ENCODE measurements around the gene DBNL. TPM values are rescaled to one million over a fixed set of nuclear protein-coding genes. Genes with fewer than 3 reads are reported as not detected.

The DBNL gene
- total RNA-seq, 1 experiment from 2014 or later = 85.5 TPM

DNA sequence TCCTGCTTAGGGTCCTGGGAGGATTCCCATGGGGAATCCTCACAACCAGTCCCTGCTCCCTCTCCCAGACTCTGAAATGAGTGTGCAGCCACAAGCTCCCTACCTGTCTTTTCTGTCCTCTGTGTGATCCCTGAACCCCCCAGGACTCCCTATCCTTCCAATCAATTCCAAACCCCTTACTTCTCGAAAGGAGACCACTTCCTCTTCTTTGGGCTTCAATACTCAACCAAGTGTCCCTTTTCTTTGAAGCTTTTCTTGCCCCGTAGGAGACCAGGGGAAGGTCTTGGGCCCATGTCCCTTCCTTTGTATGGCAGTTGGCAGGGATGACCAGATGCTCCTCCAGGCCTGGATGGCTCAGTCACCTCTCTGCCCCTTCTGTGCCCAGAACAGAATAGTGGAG is 61.3 kb downstream of the DBNL start:
- H3K27me3 ChIP-seq (replicated peaks; ENCODE audit: control insufficient read depth, insufficient read depth, low read length) = no peaks in the 10 kb centered on the region; the same call in 1 of the 2 replicates
- ChIA-PET CTCF (no interaction called here), POLR2A (no interaction called here)
- Mint-ChIP-seq H3K9me3 (ENCODE audit: unreplicated experiment) (no peaks in the 10 kb centered on the region), H3K36me3 (ENCODE audit: insufficient read depth, unreplicated experiment) (peaks cover 6% of the 10 kb centered on the region), H3K4me3 (ENCODE audit: unreplicated experiment) (no peak overlapping the region), H3K27me3 (ENCODE audit: insufficient read depth, unreplicated experiment) (no peaks in the 10 kb centered on the region), H3K27ac (ENCODE audit: unreplicated experiment) (no peak overlapping the region), H3K4me1 (ENCODE audit: low read depth, unreplicated experiment) (no peaks in the 10 kb centered on the region)
- DNase-seq = no peak
- H3K4me3 ChIP-seq (ENCODE audit: low read depth, low read length) = no peak overlapping the region
- intact Hi-C loops (cut with micrococcal nuclease; ENCODE audit: unreplicated experiment) = no loop called here
- TF ChIP-seq, protein P1, sequence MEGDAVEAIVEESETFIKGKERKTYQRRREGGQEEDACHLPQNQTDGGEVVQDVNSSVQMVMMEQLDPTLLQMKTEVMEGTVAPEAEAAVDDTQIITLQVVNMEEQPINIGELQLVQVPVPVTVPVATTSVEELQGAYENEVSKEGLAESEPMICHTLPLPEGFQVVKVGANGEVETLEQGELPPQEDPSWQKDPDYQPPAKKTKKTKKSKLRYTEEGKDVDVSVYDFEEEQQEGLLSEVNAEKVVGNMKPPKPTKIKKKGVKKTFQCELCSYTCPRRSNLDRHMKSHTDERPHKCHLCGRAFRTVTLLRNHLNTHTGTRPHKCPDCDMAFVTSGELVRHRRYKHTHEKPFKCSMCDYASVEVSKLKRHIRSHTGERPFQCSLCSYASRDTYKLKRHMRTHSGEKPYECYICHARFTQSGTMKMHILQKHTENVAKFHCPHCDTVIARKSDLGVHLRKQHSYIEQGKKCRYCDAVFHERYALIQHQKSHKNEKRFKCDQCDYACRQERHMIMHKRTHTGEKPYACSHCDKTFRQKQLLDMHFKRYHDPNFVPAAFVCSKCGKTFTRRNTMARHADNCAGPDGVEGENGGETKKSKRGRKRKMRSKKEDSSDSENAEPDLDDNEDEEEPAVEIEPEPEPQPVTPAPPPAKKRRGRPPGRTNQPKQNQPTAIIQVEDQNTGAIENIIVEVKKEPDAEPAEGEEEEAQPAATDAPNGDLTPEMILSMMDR (IDR thresholded peaks at IDR 0.05; ENCODE audit: insufficient read depth in 1 of 2, low read depth in 1 of 2, low read length in 1 of 2, severe bottlenecking in 1 of 2, unreplicated experiment in 1 of 2) = no peak
- no peaks in the 10 kb centered on the region for H3K9me3 ChIP-seq
- BruUV-seq (replicated peaks) = no TSS peak
- no peaks in the 10 kb centered on the region; the same call in 1 of the 2 replicates for H3K4me1 ChIP-seq
- H3K36me3 ChIP-seq (ENCODE audit: control insufficient read depth, insufficient read depth, low read length) = no peaks in the 10 kb centered on the region; the same call in 1 of the 2 replicates

DNA sequence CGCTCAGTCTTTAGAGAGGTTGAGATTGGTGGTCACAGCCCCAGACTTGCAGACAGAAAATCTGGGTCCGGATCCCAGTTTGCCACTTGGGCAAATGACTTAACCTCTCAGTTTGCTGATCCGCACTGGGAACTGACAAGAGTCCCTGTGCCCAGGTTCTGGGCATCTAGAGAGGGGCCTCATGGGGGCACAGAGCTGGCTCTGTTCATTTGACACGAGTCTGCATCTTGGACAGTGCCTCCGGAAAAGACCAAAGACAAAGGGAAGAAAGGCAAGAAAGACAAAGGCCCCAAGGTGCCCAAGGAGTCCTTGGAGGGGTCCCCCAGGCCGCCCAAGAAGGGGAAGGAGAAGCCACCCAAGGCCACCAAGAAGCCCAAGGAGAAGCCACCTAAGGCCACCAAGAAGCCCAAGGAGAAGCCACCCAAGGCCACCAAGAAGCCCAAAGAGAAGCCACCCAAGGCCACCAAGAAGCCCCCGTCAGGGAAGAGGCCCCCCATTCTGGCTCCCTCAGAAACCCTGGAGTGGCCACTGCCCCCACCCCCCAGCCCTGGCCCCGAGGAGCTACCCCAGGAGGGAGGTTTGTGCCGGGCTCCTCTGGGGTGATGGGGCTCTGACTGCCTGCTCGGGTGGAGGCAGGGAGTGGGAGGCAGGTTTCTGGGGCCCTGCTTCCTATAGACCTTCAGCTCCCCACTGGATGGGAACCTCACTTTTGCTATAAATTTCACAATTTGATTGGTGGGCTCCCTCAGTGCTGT is 62.0 kb downstream of the DBNL start:
- Mint-ChIP-seq H3K9me3 (ENCODE audit: unreplicated experiment) (no peaks in the 10 kb centered on the region), H3K27me3 (ENCODE audit: insufficient read depth, unreplicated experiment) (no peaks in the 10 kb centered on the region), H3K27ac (ENCODE audit: unreplicated experiment) (no peak overlapping the region), H3K36me3 (ENCODE audit: insufficient read depth, unreplicated experiment) (peaks cover 6% of the 10 kb centered on the region), H3K4me3 (ENCODE audit: unreplicated experiment) (no peak overlapping the region), H3K4me1 (ENCODE audit: low read depth, unreplicated experiment) (no peaks in the 10 kb centered on the region)
- Histone ChIP-seq H3K9me3 (no peaks in the 10 kb centered on the region), H3K4me3 (ENCODE audit: low read depth, low read length) (no peak overlapping the region), H3K27me3 (replicated peaks; ENCODE audit: control insufficient read depth, insufficient read depth, low read length) (no peaks in the 10 kb centered on the region; the same call in 1 of the 2 replicates), H3K4me1 (no peaks in the 10 kb centered on the region), H3K36me3 (ENCODE audit: control insufficient read depth, insufficient read depth, low read length) (no peaks in the 10 kb centered on the region; the same call in 1 of the 2 replicates)
- no peak for DNase-seq
- no TSS peak for BruUV-seq (replicated peaks)
- ChIA-PET CTCF (no interaction called here), POLR2A (no interaction called here)
- intact Hi-C loops (cut with micrococcal nuclease; ENCODE audit: unreplicated experiment) = no loop called here
- TF ChIP-seq, protein P1 (IDR thresholded peaks at IDR 0.05; ENCODE audit: insufficient read depth in 1 of 2, low read depth in 1 of 2, low read length in 1 of 2, severe bottlenecking in 1 of 2, unreplicated experiment in 1 of 2) = no peak

DNA sequence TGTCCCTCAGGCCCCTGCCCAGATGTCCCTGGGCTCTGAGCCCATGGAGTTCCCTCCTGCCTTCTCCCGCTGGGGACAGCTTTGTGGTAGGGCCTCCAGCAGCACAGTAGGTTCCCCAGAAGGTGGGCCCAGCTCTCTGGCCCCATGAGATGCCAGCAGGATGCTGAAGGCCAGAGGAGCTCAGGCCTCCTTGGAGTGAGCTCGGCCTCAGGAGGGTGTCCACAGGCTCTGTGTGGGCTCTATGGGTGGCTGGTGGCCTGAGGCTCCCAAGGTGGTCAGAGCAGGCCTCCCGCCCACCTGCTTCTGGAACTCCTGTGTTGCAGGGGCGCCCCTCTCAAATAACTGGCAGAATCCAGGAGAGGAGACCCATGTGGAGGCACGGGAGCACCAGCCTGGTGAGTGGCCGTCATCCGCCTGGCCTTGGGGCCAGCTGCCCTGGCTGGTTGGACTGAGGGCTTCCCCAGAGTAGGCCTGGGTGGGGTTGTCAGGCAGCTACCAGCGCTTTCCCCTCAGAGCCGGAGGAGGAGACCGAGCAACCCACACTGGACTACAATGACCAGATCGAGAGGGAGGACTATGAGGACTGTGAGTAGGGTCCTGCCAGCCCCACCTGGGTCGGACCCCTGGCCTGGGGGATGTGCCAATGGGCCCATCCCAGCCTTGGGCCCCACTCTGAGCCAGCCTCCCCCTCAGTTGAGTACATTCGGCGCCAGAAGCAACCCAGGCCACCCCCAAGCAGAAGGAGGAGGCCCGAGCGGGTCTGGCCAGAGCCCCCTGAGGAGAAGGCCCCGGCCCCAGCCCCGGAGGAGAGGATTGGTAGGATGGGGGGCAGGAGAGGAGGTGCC is 62.8 kb downstream of the DBNL start:
- Histone ChIP-seq H3K4me1 (no peaks in the 10 kb centered on the region), H3K27me3 (replicated peaks; ENCODE audit: control insufficient read depth, insufficient read depth, low read length) (no peaks in the 10 kb centered on the region; the same call in 1 of the 2 replicates), H3K4me3 (ENCODE audit: low read depth, low read length) (no peak overlapping the region), H3K36me3 (ENCODE audit: control insufficient read depth, insufficient read depth, low read length) (no peaks in the 10 kb centered on the region; the same call in 1 of the 2 replicates), H3K9me3 (no peaks in the 10 kb centered on the region)
- BruUV-seq (replicated peaks) = no TSS peak
- H3K27me3 Mint-ChIP-seq (ENCODE audit: insufficient read depth, unreplicated experiment) = no peaks in the 10 kb centered on the region
- ChIA-PET POLR2A (no interaction called here), CTCF (no interaction called here)
- DNase-seq = no peak
- H3K36me3 Mint-ChIP-seq (ENCODE audit: insufficient read depth, unreplicated experiment) = peaks cover 14% of the 10 kb centered on the region
- intact Hi-C loops (cut with micrococcal nuclease; ENCODE audit: unreplicated experiment) = no loop called here
- no peaks in the 10 kb centered on the region for H3K4me1 Mint-ChIP-seq (ENCODE audit: low read depth, unreplicated experiment)
- H3K9me3 Mint-ChIP-seq (ENCODE audit: unreplicated experiment) = no peaks in the 10 kb centered on the region
- TF ChIP-seq, protein P1 (IDR thresholded peaks at IDR 0.05; ENCODE audit: insufficient read depth in 1 of 2, low read depth in 1 of 2, low read length in 1 of 2, severe bottlenecking in 1 of 2, unreplicated experiment in 1 of 2) = no peak
- no peak overlapping the region for H3K4me3 Mint-ChIP-seq (ENCODE audit: unreplicated experiment)
- no peak overlapping the region for H3K27ac Mint-ChIP-seq (ENCODE audit: unreplicated experiment)
